ENCODE results near the gene SEC14L3.
A peak's percentile ranks its signal among the peaks of the same experiment; 100 is the strongest.
"Not testable (repeated sequence)": the region's sequence is repeated elsewhere in the genome, so short reads cannot be mapped to it uniquely, and the experiment has no call there.

The SEC14L3 gene

GRCh38 chr22:30485362-30485988 is 13.7 kb upstream of the SEC14L3 start:
- peak; percentile 38 to 39 for DNase-seq

GRCh38 chr22:30483169-30483568 is 11.4 kb upstream of the SEC14L3 start:
- DNase-seq: no peak

- DNase-seq: no peak
Observed at GRCh38 chr22:30481711-30482110, 9.9 kb upstream of the SEC14L3 start.

- no peak for DNase-seq
Observed at GRCh38 chr22:30479981-30480380, 8.2 kb upstream of the SEC14L3 start.

GRCh38 chr22:30474683-30475424 is 3.0 kb upstream of the SEC14L3 start:
- DNase-seq: no peak

GRCh38 chr22:30474121-30474520 is 2.3 kb upstream of the SEC14L3 start:
- no peak for DNase-seq

GRCh38 chr22:30472994-30473720 is 1.3 kb upstream of the SEC14L3 start:
- no peak for DNase-seq

GRCh38 chr22:30470655-30471054 is 1.2 kb downstream of the SEC14L3 start:
- no peak for DNase-seq

- DNase-seq: no peak
Observed at GRCh38 chr22:30469165-30469564, 2.7 kb downstream of the SEC14L3 start.

- not testable (repeated sequence) for DNase-seq
Observed at GRCh38 chr22:30460555-30460954, 11.3 kb downstream of the SEC14L3 start.

- no peak for DNase-seq
Observed at GRCh38 chr22:30460147-30460546, 11.7 kb downstream of the SEC14L3 start.

GRCh38 chr22:30459181-30460052 is 12.4 kb downstream of the SEC14L3 start:
- DNase-seq: no peak

- DNase-seq: no peak
Observed at GRCh38 chr22:30457981-30458380, 13.8 kb downstream of the SEC14L3 start.

GRCh38 chr22:30455075-30455840 is 16.6 kb downstream of the SEC14L3 start:
- DNase-seq: no peak

GRCh38 chr22:30453731-30454510 is 17.9 kb downstream of the SEC14L3 start:
- no peak for DNase-seq

GRCh38 chr22:30452861-30453260 is 19.0 kb downstream of the SEC14L3 start:
- DNase-seq: no peak

- DNase-seq: not testable (repeated sequence)
Observed at GRCh38 chr22:30451488-30451887, 20.3 kb downstream of the SEC14L3 start.

- no peak for DNase-seq
Observed at GRCh38 chr22:30447656-30448055, 24.2 kb downstream of the SEC14L3 start.

GRCh38 chr22:30445438-30446145 is 26.2 kb downstream of the SEC14L3 start:
- DNase-seq: no peak

- peak in 1 of 2 donors; percentile 11 for DNase-seq
Observed at GRCh38 chr22:30444632-30445437, 27.0 kb downstream of the SEC14L3 start.

Data from bone marrow (tissue), 2 donors.